GM19324 (cell line): ENCODE data around the gene HYAL2.

Source experiments
- ATAC-seq: cut with Tn5 transposase; IDR thresholded peaks from one replicate; pipeline ENCODE4 v1.9.1; 2021; ENCODE audit warnings: mild to moderate bottlenecking, moderate library complexity; ENCODE audit not compliant: unreplicated experiment, low FRiP score

The HYAL2 gene

GRCh38 chr3:50333744-50334328 lies 11.3 kb upstream of the HYAL2 start:
- ATAC-seq: no peak

DNA sequence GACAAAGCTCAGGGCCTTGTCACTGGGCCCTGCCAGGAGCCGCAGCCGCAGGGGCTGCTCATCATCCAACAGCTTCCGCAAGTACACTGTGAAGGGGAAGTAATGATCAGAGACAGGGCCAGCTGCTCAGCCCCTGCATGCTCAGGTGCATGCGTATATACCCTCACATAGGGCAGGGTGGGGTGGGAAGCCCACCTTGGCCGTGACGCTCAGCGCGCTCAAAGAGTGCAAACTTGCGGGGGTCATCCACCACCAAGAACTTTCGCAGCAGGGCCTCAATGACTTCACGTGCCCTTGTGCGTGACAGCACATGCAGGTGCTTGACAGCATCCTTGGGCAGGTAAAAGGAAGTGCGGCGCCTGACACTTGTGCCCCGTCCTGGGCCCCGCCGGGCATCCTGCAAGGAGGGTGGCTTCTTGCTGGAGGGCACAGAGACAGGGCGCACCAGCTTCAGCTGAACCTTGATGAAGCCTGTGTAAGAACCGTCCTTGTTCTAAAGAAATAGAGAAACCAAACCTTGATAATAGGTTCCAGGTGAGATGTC lies 8.9 kb upstream of the HYAL2 start:
- ATAC-seq: no peak

DNA sequence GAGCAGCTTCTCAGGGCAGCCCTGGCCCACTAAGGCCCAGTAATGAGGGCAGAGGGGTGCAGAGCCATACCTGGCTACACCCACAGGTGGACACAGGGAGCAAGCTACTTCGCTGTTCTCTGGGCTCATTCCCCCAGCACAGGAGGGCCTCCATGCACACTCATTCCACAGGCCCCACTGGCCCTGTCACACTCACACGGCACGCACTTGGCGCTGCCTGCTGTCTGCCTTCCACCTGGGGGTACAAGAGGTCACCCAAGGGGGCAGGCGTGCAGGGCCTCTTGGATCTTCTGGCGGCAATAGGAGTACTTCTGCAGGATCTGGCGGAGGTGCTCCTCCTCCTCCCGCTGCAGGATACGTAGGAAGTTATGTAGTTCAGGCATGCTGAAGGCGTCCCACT lies 7.8 kb upstream of the HYAL2 start:
- ATAC-seq: no peak

DNA sequence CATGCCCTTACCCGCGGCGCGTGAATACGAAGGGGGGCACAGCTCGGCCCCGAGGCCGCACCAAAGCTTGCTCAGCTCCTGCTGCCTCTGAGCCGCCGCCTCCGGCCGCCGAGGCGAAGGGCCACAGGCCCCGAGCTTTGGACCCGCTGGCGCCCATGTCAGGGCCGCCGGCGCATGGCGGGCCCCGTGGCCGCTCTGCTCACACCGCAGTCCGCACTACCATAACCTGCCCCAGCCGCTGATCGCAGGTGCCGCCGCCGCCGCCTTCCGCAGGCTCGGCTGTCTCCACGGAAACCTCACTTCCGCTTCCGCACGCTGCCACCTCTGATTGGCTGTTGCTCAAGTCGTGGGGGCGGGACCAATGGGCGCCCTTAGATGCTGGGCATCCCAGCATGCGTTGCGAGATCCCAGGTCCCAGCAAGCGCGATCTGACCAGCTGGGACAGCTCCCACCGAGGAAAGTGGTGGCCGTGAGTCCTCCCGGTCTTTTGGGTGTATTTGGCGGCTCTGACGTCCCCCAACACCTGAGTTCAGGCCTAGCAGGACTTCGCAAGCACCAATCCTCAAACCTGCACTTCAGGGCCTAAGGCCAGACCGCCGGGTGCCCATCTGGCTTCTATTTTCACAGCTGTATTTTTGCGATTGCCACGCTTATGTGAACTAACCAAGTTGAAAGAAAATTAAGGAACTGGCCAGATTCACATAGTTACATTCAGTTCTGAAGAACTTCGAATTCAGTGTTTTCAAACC lies 5.6 kb upstream of the HYAL2 start, which contains the start of gene TUSC2:
Gene TUSC2, minus strand, starts transcription at position 281 of the 749 bp plus-strand sequence. Its CDS starts 124 bp downstream, at position 157.
- peak; percentile 80 for ATAC-seq

DNA sequence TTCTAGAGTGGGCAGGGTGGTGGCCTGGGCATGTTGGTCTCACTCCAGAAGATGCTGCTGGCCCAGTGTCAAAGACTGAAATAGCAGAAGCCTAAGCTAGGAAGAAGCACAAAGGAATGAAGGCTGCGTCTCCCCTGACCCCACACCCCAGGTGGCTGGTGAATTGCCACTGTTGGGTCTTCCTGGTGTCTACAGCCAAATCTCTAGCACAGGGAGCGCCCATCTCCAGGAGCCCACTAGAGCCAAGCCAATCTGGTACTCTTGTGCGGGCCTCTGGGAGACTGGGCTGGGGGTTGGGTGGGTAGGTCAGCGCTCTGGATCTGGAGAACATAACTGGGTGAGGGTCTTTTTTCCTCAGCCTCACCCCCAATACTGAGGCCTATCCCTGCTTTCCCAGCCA lies 4.6 kb upstream of the HYAL2 start:
- ATAC-seq: no peak

DNA sequence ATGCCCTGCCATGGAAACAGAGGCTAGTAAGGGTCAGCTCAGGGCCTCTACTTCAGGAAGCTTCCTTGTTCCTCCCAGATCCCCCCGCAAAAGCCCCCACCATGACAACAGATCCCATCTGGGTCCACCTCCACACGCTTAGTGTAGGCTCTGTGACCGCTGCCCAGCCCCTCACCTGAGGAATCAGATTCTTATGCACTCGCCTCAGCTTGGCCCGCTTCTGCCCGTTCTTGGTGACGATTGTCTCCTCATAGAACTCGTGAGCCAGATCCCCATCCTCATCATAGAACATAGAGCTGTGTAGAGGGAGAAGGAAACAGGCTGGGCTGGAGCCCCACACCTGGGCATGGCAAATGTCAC lies 3.6 kb upstream of the HYAL2 start:
- ATAC-seq: no peak

GRCh38 chr3:50325497-50326181 lies 3.1 kb upstream of the HYAL2 start:
- no peak for ATAC-seq

GRCh38 chr3:50325113-50325480 lies 2.6 kb upstream of the HYAL2 start:
- no peak for ATAC-seq

GRCh38 chr3:50324351-50325112 lies 2.0 kb upstream of the HYAL2 start:
- ATAC-seq: no peak

- no peak for ATAC-seq
These were observed 1.2 kb upstream of the HYAL2 start for GRCh38 chr3:50323614-50324199.

GRCh38 chr3:50323092-50323600 lies 601 bp upstream of the HYAL2 start:
- ATAC-seq: no peak

- ATAC-seq: no peak
These were observed 495 bp downstream of the HYAL2 start for GRCh38 chr3:50322115-50322385.

GRCh38 chr3:50321336-50322114 lies 1.0 kb downstream of the HYAL2 start:
- ATAC-seq: peak; percentile 83

- ATAC-seq: peak; percentile 52
These were observed 1.7 kb downstream of the HYAL2 start for GRCh38 chr3:50320853-50321335.

DNA sequence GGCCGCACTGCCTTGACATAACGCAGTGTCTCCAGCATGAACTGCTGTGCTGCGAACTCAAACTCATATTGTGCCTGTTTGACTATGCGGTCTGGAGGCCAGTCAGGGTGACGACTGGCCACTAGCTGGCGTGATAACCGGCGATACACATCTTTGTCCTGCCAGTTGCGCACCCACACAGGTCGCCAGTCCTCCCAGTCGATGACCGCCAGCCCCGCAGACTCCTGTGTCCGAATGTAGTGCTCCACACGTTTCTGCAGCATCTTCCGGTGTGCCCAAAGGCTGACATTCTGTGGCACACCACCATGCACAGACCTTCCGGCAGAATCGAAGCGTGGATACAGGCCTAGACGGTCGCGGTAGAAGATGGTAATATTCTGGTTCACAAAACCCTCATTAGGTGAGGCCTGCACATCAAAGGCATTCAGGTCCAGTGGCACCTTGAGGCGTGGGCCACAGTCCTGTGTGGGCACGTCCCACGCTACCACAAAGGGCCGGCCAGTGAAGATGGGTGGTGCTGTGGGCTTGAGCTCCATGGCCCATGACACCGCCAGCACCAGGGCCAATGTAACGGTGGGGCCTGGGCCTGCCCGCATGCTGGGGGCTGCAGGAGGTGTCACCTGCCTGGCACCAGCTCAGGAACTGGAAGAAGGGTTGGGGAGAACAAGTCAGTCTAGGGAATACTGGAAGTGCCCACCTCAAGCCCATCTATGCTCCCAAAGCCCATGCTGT lies 2.5 kb downstream of the HYAL2 start:
- ATAC-seq: no peak

GRCh38 chr3:50319181-50319893 lies 3.2 kb downstream of the HYAL2 start:
- ATAC-seq: no peak

DNA sequence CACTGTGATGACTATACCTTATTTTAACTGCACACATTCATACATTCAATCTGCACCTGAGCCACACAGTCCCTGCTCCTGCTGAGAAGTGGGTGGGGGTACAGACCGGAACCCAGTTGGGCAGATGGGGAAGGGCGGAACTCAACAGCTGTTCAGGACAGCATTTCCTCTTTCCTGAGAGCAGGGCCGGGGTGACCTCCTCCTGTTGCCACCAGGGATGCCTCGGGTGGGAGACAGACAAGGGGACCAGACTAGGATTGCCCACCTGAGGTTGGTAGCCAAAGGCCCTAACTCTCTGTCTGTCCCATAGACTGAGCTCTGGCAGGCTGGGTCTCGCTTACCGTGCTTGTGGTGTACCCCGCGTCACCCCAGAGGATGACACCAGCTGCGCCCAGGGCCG lies 3.9 kb downstream of the HYAL2 start:
- no peak for ATAC-seq

- no peak for ATAC-seq
These were observed 4.4 kb downstream of the HYAL2 start for GRCh38 chr3:50318163-50318562.
